PFSK-1 (cell line): ENCODE results near the gene NEGR1.

Experiments used
- POLR2AphosphoS5 ChIP-seq: IDR thresholded peaks from 2 replicates; pipeline ENCODE4 v1.6.1; 2012; ENCODE audit warnings: low read depth, mild to moderate bottlenecking, control low read depth, low read length, moderate library complexity
- TAF1 ChIP-seq: IDR thresholded peaks from 2 replicates; pipeline ENCODE4 v1.6.1; 2012; ENCODE audit warnings: low read length, control low read depth, borderline replicate concordance; ENCODE audit not compliant: insufficient read depth

DNA sequence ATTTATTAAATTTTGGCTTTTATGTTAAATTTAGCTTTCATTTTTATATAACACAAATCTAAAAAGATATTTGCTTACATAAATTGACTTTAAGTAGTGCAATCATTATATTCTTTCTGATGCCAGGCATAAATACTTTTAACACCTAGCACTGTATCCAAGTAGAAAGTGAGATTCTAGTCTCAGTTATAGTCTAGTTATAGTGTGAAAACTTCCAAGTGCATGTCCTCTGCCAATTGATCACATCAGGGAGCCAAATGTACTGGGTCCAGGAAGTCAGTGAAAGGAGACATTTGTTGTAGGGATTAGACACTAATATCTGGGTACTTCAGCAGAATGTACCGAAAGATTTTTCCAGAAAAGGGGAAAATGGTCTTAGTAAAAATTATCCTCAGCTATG lies 910.8 kb downstream of the NEGR1 start:
- TF ChIP-seq POLR2AphosphoS5 (no peak), TAF1 (no peak)
